Activated T-helper 2 cell treated with anti-CD3 and anti-CD28 coated beads, Interferon-gamma antibody, Interleukin-2, Interleukin-4, amounts not matched to agents 10 μg/mL and 5 μg/mL and 100 μg/mL, durations not matched to agents 14 hours and 24 hours and 36 hours (primary cell): ENCODE results near the gene OR10H3. TPM values are rescaled to one million over a fixed set of nuclear protein-coding genes. Genes with fewer than 3 reads are reported as not detected.

Source experiments
- DNase-seq: peaks from one replicate; pipeline ENCODE4 v3.0.0; 2021; ENCODE audit warnings: low spot score
- H3K27ac Mint-ChIP-seq: one replicate; pipeline ENCODE4 v1.8.0; 2021; ENCODE audit warnings: mixed read lengths
- H3K27me3 Mint-ChIP-seq: one replicate; pipeline ENCODE4 v1.8.0; 2021; ENCODE audit warnings: low read depth, mixed read lengths
- H3K36me3 Mint-ChIP-seq: one replicate; pipeline ENCODE4 v1.8.0; 2021; ENCODE audit warnings: low read depth, mixed read lengths
- H3K4me1 Mint-ChIP-seq: one replicate; pipeline ENCODE4 v1.8.0; 2021; ENCODE audit warnings: low read depth, mixed read lengths
- H3K4me3 Mint-ChIP-seq: one replicate; pipeline ENCODE4 v1.8.0; 2021; ENCODE audit warnings: low read depth, mild to moderate bottlenecking, moderate library complexity, mixed read lengths
- H3K9me3 Mint-ChIP-seq: one replicate; pipeline ENCODE4 v1.8.0; 2021; ENCODE audit warnings: mixed read lengths
- intact Hi-C: fragments of 100-400 bp; cut with micrococcal nuclease; formaldehyde crosslinking; loops from one replicate; pipeline ENCODE4 v1.15.1; 2023
- total RNA-seq: library from RNA; stranded (reverse); gene quantifications from 2 replicates; pipeline ENCODE4 v1.2.3, GENCODE V29; 2022

The OR10H3 gene, protein sequence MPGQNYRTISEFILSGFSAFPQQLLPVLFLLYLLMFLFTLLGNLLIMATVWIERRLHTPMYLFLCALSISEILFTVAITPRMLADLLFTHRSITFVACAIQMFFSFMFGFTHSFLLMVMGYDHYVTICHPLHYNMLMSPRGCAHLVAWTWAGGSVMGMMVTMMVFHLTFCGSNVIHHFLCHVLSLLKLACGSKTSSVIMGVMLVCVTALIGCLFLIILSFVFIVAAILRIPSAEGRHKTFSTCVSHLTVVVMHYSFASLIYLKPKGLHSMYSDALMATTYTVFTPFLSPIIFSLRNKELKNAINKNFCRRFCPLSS
- not detected in 2 replicates for total RNA-seq

DNA sequence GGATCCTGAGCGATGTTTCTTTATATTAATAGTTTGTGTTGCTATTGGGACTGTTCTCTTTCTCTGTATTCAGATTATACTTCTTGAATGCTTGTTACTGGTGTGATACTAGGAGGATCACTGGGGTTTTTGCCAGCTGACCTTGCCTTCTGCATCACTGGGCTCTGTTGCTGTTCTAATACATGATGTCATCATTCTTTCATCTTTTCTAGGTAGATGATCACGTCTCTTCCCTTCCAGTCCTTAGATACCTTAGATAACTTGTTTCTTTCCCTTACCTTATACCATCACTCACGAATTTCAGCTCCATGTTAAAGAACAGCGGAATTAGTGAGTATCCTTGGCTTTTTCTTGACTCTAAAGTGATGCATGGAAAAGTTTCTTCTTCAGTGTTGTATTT, at the start of gene OR10H3:
OR10H3 (plus strand) TSS at position 264 of the 400 bp plus-strand sequence. CDS start 3,408 bp downstream, outside the sequence.
- Mint-ChIP-seq H3K9me3 (peaks cover 23% of the 10 kb centered on the region), H3K27me3 (peaks cover 3% of the 10 kb centered on the region), H3K27ac (no peak within 1 kb of the TSS), H3K4me1 (no peaks in the 10 kb centered on the region), H3K4me3 (no peak within 1 kb of the TSS), H3K36me3 (no peaks in the 10 kb centered on the region)
- no peak for DNase-seq
- intact Hi-C loops: no loop called here

DNA sequence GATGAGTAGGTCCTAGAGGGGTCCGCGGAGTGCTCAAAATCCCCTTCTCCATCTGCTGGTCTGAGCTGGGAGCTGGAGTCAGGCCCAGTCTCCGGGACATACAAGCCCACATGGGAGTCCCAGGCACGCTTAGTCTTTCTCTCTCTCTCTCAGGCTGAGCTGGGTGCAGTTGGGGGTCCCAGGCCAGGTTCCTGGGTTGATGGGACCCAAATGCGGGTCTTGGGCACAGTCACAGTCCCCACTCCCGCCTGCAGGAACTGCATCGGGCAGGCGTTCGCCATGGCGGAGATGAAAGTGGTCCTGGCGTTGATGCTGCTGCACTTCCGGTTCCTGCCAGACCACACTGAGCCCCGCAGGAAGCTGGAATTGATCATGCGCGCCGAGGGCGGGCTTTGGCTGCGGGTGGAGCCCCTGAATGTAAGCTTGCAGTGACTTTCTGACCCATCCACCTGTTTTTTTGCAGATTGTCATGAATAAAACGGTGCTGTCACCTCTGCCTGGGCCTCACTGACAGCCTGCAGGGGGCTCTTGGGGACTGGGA, 41.1 kb upstream of the OR10H3 start:
- Mint-ChIP-seq H3K27me3 (no peaks in the 10 kb centered on the region), H3K4me3 (no peak overlapping the region), H3K9me3 (no peaks in the 10 kb centered on the region), H3K27ac (no peak overlapping the region), H3K36me3 (no peaks in the 10 kb centered on the region), H3K4me1 (peaks cover 3% of the 10 kb centered on the region)
- no peak for DNase-seq
- intact Hi-C loops: no loop called here

DNA sequence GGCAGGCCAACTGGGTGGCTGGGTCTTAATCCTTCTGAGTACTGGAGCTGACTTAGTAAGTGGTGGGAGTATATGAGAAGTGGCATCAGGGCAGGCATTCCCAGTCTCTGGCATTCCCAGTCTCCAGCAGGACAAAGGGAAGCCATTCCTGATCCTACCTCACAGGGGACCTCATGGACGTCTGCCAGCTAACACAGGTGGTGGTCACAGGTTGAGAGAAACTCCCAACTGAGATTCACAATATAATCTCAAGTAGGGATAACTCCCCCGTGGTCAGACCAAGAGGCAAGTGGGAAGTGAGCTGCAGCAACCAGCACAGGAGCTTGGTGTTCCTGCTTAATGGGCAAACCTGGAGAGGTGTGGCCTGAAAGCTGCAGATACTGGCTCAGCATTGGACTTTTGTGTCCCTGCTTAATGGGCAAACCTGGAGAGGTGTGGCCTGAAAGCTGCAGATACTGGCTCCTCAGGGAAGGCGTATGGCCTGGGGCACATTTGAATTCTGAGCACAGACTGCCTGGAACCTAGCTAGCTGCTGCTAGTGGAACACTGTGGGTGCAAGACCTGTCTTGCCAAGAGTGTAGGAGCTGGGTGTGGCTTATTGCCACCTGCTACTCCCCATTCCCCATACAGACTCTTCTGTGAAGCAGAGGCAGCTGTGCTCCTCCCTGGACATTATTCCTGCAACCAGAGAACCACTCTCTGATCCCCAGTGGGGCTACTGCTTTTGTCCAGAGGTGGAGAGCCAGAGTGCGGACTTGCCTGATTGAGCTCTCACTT, 35.8 kb upstream of the OR10H3 start:
- Mint-ChIP-seq H3K9me3 (no peaks in the 10 kb centered on the region), H3K27me3 (peaks cover 4% of the 10 kb centered on the region)

DNA sequence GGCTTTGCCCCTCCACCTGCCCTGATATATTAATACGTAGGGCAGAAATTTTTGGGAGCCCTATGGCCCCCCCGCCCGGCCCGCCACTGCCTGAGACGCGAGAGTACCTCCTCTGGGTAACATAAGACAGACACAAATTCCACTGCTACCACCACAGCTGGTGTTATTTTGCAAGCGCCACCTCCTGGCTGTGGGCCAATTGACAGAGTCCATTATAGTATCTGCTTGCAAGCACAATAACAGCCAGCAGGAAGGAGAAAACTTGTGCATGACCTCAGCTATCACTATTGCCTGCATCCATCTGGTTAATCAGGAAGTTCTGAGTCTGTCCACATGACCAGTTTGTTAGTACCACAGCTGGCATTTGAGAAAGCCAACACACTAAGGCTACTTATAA, 35.3 kb upstream of the OR10H3 start:
- H3K27me3 Mint-ChIP-seq: peaks cover 4% of the 10 kb centered on the region
- intact Hi-C loops: no loop called here
- H3K4me3 Mint-ChIP-seq: no peak overlapping the region
- DNase-seq: no peak
- H3K9me3 Mint-ChIP-seq: no peaks in the 10 kb centered on the region
- no peak overlapping the region for H3K27ac Mint-ChIP-seq
- H3K36me3 Mint-ChIP-seq: no peaks in the 10 kb centered on the region
- peaks cover 3% of the 10 kb centered on the region for H3K4me1 Mint-ChIP-seq

More for the DNA sequence above, 35.8 kb upstream of the OR10H3 start:
- intact Hi-C loops: no loop called here
- Mint-ChIP-seq H3K4me3 (no peak overlapping the region), H3K4me1 (peaks cover 3% of the 10 kb centered on the region), H3K36me3 (no peaks in the 10 kb centered on the region), H3K27ac (no peak overlapping the region)
- DNase-seq: no peak

DNA sequence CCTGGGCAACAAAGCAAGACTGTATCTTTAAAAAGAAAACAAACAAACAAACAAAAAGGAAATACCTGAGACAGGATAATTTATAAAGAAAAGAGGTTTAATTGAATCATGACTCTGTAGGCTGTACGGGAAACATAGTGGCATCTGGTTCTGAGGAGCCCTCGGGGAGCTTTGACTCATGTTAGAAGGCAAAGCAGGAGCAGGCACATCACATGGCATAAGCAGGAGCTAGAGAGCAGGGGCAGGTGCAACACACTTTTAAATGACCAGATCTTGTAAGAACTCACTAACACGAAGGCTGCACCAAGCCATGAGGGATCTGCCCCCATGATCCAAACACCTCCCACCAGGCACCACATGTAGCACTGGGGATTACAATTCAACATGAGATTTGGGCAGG, 23.1 kb upstream of the OR10H3 start:
- Mint-ChIP-seq H3K4me1 (no peaks in the 10 kb centered on the region), H3K9me3 (no peaks in the 10 kb centered on the region), H3K4me3 (no peak overlapping the region), H3K36me3 (no peaks in the 10 kb centered on the region), H3K27ac (no peak overlapping the region), H3K27me3 (peaks cover 2% of the 10 kb centered on the region)
- no peak for DNase-seq
- intact Hi-C loops: no loop called here

DNA sequence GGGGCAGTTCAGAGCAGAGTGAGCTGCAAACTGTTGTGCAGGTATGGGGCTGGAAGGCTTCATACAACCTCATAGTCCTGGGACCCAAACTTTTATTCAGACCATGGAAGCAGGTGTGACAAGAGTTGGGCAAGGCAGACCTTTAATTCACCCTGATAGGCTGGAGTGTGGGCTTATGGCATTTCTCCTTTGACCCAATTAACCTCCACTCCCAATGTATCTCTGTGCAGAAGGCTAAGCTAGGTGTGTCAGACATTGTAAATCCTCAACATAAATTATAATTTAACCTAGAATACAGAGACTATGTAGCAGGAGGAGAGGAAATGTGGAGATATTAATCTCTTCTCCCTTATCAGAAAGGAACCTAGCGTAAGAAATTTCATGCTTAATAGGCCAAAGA, 22.1 kb upstream of the OR10H3 start:
- H3K4me1 Mint-ChIP-seq: no peaks in the 10 kb centered on the region
- intact Hi-C loops: no loop called here
- H3K36me3 Mint-ChIP-seq: no peaks in the 10 kb centered on the region
- H3K27ac Mint-ChIP-seq: no peak overlapping the region
- H3K4me3 Mint-ChIP-seq: no peak overlapping the region
- peaks cover 2% of the 10 kb centered on the region for H3K27me3 Mint-ChIP-seq
- no peaks in the 10 kb centered on the region for H3K9me3 Mint-ChIP-seq
- no peak for DNase-seq

DNA sequence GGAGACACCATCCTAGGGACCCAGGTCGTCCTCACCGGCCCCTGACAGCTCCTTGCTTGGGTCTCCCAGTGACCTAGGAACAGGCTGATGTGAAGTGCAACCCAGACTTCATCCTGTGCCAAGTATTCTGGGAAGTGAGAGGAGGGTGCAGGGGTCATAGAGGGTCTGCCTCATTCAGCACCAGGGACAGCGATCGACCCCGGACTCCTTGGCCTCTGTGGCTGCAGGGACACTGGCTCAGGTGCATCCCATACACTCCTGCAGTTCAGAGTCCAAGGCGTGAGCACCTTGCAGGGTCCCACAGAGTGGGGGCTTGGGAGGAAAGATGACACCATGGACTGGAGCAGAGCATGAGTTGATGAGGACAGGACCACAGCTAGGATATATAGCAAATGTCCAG, 20.0 kb upstream of the OR10H3 start:
- intact Hi-C loops: no loop called here
- peaks cover 7% of the 10 kb centered on the region for H3K27me3 Mint-ChIP-seq
- DNase-seq: no peak
- no peaks in the 10 kb centered on the region for H3K9me3 Mint-ChIP-seq
- no peak overlapping the region for H3K27ac Mint-ChIP-seq
- H3K4me1 Mint-ChIP-seq: no peaks in the 10 kb centered on the region
- H3K4me3 Mint-ChIP-seq: no peak overlapping the region
- H3K36me3 Mint-ChIP-seq: no peaks in the 10 kb centered on the region

DNA sequence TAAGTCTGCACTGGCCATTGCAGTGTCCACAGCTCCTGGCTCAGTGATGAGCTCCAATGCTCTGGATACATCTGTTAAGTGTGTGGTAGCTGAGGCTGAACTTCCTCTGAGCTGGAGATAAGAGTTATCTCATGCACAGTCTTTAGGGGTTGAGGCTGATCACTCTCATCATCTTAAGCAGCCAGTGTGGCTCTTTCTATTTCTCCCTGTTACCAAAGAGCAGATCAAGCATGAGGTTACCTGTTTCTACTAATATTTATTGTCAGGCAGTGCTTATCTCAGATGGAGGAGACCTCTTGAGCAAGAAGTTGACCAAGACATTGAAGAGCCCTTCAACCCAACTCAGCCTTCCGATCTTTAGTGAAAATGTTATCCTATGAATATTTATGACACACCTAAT, 16.5 kb upstream of the OR10H3 start:
- Mint-ChIP-seq H3K36me3 (no peaks in the 10 kb centered on the region), H3K27ac (no peak overlapping the region)

DNA sequence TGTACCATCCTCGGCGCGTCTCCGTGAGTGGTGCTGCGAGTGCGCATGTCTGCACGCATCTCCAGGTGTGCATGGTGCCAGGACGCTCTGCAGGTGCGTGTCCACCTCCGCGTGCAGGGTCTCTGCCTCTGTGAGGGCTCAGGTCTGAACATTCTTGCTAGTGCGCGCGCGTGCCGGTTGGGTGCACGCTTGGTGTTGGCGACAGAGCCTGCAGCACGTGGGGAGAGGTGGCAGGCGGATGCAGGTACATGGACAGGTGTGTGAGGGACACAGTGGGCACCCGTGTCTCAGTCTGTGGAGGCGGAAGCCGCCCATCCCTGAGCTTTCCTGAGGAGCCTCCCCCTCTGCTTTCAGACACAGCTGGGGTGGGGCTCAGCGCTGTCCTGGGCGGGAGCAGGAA, 14.8 kb upstream of the OR10H3 start:
- intact Hi-C loops: no loop called here
- H3K36me3 Mint-ChIP-seq: no peaks in the 10 kb centered on the region
- no peak overlapping the region for H3K27ac Mint-ChIP-seq
- H3K27me3 Mint-ChIP-seq: peaks cover 18% of the 10 kb centered on the region
- DNase-seq: no peak
- H3K9me3 Mint-ChIP-seq: no peaks in the 10 kb centered on the region
- no peaks in the 10 kb centered on the region for H3K4me1 Mint-ChIP-seq
- no peak overlapping the region for H3K4me3 Mint-ChIP-seq

More for the DNA sequence above, 16.5 kb upstream of the OR10H3 start:
- Mint-ChIP-seq H3K9me3 (no peaks in the 10 kb centered on the region), H3K4me1 (no peaks in the 10 kb centered on the region), H3K4me3 (no peak overlapping the region), H3K27me3 (peaks cover 18% of the 10 kb centered on the region)
- intact Hi-C loops: no loop called here
- no peak for DNase-seq

DNA sequence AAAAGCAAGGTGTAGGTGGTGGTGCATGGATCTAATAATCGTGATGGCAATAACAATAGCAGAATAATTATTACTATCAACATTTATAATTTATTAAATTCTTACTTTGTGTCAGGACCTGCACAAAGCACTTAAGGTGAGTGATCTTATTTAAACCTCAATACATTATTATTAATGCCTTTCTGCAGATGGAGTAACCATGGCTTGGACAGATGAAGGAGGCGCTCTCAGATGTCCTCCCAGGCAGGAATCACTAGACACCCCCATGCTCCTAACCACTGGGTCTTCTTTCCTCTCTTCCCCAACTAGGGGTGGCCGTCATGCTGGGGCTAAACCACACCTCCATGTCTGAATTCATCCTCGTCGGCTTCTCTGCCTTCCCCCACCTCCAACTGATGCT, 10.1 kb upstream of the OR10H3 start, which contains the start of gene OR10H2:
OR10H2 (plus strand) TSS at position 301 of the 400 bp plus-strand sequence; CDS start at position 321, 20 bp downstream.
- no peaks in the 10 kb centered on the region for H3K9me3 Mint-ChIP-seq
- H3K27me3 Mint-ChIP-seq: peaks cover 16% of the 10 kb centered on the region
- no peak for DNase-seq
- no peaks in the 10 kb centered on the region for H3K36me3 Mint-ChIP-seq
- no peak within 1 kb of the TSS for H3K4me3 Mint-ChIP-seq
- H3K27ac Mint-ChIP-seq: no peak within 1 kb of the TSS
- H3K4me1 Mint-ChIP-seq: peaks cover 3% of the 10 kb centered on the region
- intact Hi-C loops: no loop called here

DNA sequence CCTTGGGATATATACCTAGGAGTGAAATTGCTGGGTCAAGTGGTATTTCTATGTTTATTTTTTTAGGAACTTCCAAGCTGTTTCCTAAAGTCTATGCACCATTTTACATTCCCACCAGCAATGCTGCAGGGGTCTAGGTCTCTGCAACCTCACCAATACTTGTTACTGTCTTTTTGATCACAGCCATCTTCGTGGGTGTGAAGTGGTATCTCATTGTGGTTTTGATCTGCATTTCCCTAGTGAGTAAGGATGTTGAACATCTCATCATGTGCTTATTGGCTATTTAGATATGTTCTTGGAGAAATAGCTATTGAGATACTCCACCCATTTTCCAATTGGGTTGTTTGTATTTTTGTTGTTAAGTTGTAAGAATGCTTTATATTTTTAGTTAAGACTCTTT, 7.2 kb upstream of the OR10H3 start:
- Mint-ChIP-seq H3K27ac (no peak overlapping the region), H3K36me3 (no peaks in the 10 kb centered on the region), H3K9me3 (no peaks in the 10 kb centered on the region), H3K27me3 (peaks cover 9% of the 10 kb centered on the region), H3K4me3 (no peak overlapping the region), H3K4me1 (peaks cover 3% of the 10 kb centered on the region)
- no peak for DNase-seq
- intact Hi-C loops: no loop called here

DNA sequence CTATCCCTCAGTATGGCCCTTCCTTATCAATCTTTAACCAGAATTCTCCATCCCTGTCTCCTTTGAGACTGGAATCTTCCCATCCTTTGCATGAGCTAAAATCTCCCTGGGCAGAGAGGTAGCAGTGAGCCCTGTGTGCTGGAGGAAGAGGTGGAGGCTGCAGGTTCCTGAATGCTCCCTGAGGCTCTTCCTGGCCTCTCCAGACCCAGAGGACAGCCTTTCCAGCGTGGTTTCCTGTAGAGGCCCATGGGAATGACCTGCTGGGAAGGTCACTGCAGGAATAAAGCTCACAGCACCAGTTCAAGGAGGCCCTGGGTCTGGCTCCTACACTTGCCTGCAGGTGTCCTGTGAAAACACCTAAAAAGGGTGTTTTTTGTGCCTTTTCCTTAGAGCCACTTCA, 5.4 kb upstream of the OR10H3 start:
- H3K4me1 Mint-ChIP-seq: peaks cover 3% of the 10 kb centered on the region
- intact Hi-C loops: no loop called here
- peaks cover 6% of the 10 kb centered on the region for H3K27me3 Mint-ChIP-seq
- no peaks in the 10 kb centered on the region for H3K36me3 Mint-ChIP-seq
- H3K27ac Mint-ChIP-seq: no peak overlapping the region
- H3K4me3 Mint-ChIP-seq: no peak overlapping the region
- H3K9me3 Mint-ChIP-seq: no peaks in the 10 kb centered on the region
- DNase-seq: no peak

DNA sequence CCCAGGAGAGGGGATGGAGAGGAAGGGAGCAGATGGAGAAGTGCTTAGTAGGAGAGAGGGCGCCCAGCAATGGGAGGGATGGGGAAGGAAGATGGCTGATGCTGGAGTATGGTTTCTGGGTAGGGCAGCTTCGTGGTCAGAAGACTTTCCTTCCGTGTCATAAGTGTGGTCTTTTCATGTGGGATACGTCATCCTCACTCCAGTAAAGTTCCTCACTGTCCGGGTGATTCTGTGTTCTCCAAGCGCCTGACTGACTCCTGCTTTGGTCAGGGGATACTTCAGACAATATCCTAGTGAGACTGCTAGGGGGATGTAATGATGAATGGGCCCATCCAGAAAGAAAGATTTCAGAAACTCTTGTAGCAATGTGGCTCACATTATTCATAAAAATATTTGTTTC, 3.9 kb upstream of the OR10H3 start:
- intact Hi-C loops: no loop called here
- Mint-ChIP-seq H3K27me3 (peaks cover 6% of the 10 kb centered on the region), H3K9me3 (no peaks in the 10 kb centered on the region), H3K27ac (no peak overlapping the region), H3K4me1 (peaks cover 3% of the 10 kb centered on the region), H3K36me3 (no peaks in the 10 kb centered on the region), H3K4me3 (no peak overlapping the region)
- DNase-seq: no peak
